Lower leg skin (tissue), 4 donors: ENCODE measurements around the gene NKD1. TPM values are rescaled to one million over a fixed set of nuclear protein-coding genes. Genes with fewer than 3 reads are reported as not detected.

ENCODE experiments used
- DNase-seq, 2 donors: peaks; one replicate each; pipeline ENCODE4 v3.0.0-alpha.2; 2019; ENCODE audit warnings: low spot score in 2 of 2
- H3K4me3 ChIP-seq: fragments of 200-600 bp; sonication (generic); 2 replicates; pipeline ENCODE4 v1.5.1; 2017; ENCODE audit warnings: mild to moderate bottlenecking, low read depth; ENCODE audit not compliant: poor library complexity, severe bottlenecking
- POLR2A ChIP-seq, 2 donors: fragments of 450-650 bp; IDR thresholded peaks; one replicate each; pipeline ENCODE4 v1.6.1; 2016 to 2017; ENCODE audit warnings: antibody characterized with exemption in 2 of 2, mild to moderate bottlenecking in 1 of 2, moderate library complexity in 1 of 2
- WGBS, 2 donors: methylation state at CpG; one replicate each; pipeline ENCODE4 v1.1.5; 2018; 5-methylcytosine and 5-hydroxymethylcytosine counted together
- intact Hi-C: fragments of 100-400 bp; cut with DNase I; formaldehyde crosslinking; loops from one replicate; pipeline ENCODE4 v1.15.0; 2023; ENCODE audit warnings: low total_unique reads
- total RNA-seq, 4 donors: library from RNA; depleted of rRNA; stranded (reverse); fragments of >200 nt; gene quantifications; one replicate each; pipeline ENCODE4 v1.1.0, GENCODE V29; 2016
- TF ChIP-seq, protein P1 (sequence below), 3 donors: fragments of 450-650 bp; IDR thresholded peaks; one replicate each; pipeline ENCODE4 v1.5.1; 2016; ENCODE audit warnings: antibody characterized with exemption in 3 of 3, mild to moderate bottlenecking in 3 of 3, moderate library complexity in 2 of 3

NKD1 gene
- total RNA-seq, 4 donors from 2014 or later = 5.1 to 15.2 (median 7.2) TPM

DNA sequence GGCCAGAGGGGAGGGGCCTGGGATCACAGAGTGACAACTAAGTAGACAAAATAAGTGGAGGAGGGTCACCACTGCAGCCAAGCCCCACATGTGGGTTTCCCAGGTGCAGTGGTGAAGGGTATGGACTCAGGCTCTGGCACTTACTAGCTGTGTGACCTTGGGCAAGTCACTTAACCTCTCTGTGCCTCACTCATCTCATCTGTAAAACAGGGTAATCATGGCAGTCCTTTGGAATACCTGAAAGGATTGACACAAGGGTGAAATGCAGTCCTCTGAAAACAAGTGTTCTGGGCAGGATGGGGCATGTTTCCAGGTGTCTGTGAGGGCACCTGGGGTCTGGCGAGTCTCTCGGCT is 55.8 kb downstream of the NKD1 start:
- no peak for DNase-seq
- H3K4me3 ChIP-seq = no peak overlapping the region
- TF ChIP-seq, protein P1, sequence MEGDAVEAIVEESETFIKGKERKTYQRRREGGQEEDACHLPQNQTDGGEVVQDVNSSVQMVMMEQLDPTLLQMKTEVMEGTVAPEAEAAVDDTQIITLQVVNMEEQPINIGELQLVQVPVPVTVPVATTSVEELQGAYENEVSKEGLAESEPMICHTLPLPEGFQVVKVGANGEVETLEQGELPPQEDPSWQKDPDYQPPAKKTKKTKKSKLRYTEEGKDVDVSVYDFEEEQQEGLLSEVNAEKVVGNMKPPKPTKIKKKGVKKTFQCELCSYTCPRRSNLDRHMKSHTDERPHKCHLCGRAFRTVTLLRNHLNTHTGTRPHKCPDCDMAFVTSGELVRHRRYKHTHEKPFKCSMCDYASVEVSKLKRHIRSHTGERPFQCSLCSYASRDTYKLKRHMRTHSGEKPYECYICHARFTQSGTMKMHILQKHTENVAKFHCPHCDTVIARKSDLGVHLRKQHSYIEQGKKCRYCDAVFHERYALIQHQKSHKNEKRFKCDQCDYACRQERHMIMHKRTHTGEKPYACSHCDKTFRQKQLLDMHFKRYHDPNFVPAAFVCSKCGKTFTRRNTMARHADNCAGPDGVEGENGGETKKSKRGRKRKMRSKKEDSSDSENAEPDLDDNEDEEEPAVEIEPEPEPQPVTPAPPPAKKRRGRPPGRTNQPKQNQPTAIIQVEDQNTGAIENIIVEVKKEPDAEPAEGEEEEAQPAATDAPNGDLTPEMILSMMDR (IDR thresholded peaks at IDR 0.05) = no peak
- no peak for TF ChIP-seq POLR2A (IDR thresholded peaks at IDR 0.05)
- 87 to 100% methylated on average over 2 of the region's 2 CpGs for WGBS, 2 donors
- intact Hi-C loops = no loop called here

GRCh38 chr16:50604610-50605009 is 56.4 kb downstream of the NKD1 start:
- 57 to 59% methylated on average over 4 of the region's 4 CpGs for WGBS, 2 donors
- intact Hi-C loops = no loop called here
- no peak for DNase-seq
- H3K4me3 ChIP-seq = no peak overlapping the region
- TF ChIP-seq, protein P1 (IDR thresholded peaks at IDR 0.05) = no peak
- no peak for TF ChIP-seq POLR2A (IDR thresholded peaks at IDR 0.05)

DNA sequence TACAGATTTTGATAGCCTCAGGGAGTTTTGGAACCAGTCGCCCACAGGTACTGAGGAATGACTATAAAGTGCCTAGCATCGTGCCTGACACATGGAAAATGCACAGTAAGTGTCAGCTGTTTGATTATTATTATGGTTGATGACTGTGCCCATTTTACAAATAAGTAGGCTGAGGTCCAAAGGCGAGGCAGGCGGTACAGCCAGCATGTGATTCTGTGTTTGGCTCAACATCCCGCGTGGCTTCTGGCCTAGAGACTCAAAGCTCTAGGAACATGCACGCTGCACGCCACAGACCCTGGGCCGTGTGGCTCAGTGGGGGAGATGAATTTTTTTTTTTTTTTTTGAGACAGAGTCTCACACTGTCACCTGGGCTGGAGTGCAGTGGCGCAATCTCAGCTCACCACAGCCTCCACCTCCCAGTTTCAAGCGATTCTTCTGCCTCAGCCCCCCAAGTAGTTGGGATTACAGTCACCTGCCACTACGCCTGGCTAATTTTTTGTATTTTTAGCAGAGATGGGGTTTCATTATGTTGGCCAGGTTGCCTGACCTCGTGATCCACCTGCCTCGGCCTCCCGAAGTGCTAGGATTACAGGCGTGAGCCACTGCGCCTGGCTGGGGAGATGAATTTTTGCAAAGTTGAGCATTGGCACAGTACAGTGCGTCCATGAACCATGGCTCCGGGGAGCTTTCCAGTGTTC is 57.7 kb downstream of the NKD1 start:
- no peak for TF ChIP-seq POLR2A (IDR thresholded peaks at IDR 0.05)
- no peak for DNase-seq
- 78 to 84% methylated on average over 19 of the region's 19 CpGs for WGBS, 2 donors
- H3K4me3 ChIP-seq = no peak overlapping the region
- intact Hi-C loops = no loop called here

DNA sequence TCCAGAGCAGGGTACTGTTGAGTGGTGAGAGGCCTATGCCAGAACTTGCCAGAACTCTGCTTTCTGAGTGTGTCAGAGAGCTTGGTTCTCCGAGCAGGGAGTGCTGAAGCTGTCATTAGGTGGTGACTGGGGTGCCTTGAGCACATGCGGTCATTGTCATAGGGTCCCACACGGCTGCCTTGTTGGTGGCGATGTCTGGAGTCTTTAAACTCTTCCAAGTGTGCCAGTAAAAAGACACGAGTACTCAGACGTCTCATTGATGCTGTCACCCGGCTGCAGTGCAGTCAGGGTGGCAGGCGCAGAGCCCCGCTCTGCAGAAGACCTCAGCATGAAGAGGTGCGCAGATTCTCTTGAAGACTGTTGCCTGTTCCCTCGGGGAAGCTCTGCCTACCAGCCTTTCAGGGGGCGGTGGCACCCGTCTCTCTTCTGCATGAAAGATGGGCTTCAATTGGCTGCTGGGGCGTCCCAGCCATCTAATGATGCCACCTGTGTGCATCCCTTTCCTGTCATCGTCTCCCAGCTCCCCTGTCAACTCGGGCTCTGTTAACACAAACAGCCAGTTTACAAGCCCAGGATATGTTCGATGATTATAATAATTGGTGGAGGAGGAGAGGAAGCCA is 58.3 kb downstream of the NKD1 start:
- intact Hi-C loops = no loop called here
- no peak overlapping the region for H3K4me3 ChIP-seq
- 87 to 88% methylated on average over 17 of the region's 17 CpGs for WGBS, 2 donors
- no peak for DNase-seq
- TF ChIP-seq POLR2A (IDR thresholded peaks at IDR 0.05) = no peak
- TF ChIP-seq, protein P1 (IDR thresholded peaks at IDR 0.05) = no peak

- 74 to 77% methylated on average over 3 of the region's 3 CpGs for WGBS, 2 donors
- intact Hi-C loops = no loop called here
- H3K4me3 ChIP-seq = no peak overlapping the region
- TF ChIP-seq, protein P1 (IDR thresholded peaks at IDR 0.05) = no peak
- TF ChIP-seq POLR2A (IDR thresholded peaks at IDR 0.05) = no peak
- DNase-seq = no peak
These were observed 58.8 kb downstream of the NKD1 start for GRCh38 chr16:50607051-50607431.

DNA sequence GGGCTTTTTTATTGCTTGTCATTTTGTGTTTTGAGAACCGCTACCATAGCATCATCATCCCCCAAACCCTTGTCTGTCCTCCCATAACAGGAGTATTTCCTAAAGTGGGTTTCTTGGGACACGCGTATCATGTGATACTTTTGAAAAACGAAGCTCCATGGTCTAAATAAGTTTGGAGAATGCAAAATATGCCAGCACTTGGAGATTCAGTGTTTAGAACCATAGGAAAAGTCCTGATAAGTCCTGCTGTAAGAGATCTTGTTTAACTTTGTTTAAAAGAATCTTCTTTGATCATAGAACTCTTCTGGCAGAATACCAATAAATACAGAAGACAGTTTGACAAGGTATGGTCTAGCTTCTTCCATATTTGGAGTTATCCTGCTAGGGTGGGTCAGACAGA is 59.3 kb downstream of the NKD1 start:
- no peak overlapping the region for H3K4me3 ChIP-seq
- WGBS, 2 donors = 76 to 78% methylated on average over 4 of the region's 4 CpGs
- TF ChIP-seq POLR2A (IDR thresholded peaks at IDR 0.05) = no peak
- TF ChIP-seq, protein P1 (IDR thresholded peaks at IDR 0.05) = no peak
- intact Hi-C loops = no loop called here
- no peak for DNase-seq
